HEK293 (cell line): ENCODE data around the gene AKAP17A.

Experiments
- CTCF ChIA-PET: fragments of 350-600 bp; formaldehyde crosslinking; extraction: SDS; loops from one replicate; lab custom pipeline; 2021; ENCODE audit warnings: antibody characterized with exemption; lab: Yijun Ruan, JAX
- POLR2A ChIA-PET: fragments of 300-600 bp; formaldehyde crosslinking; extraction: SDS; loops from one replicate; lab custom pipeline; 2020; ENCODE audit warnings: antibody characterized with exemption, inconsistent platforms; lab: Yijun Ruan, JAX
- H3K27ac ChIP-seq: fragments of 200-500 bp; sonication (Bioruptor generic); 2 replicates; pipeline ENCODE4 v1.5.1; 2014; ENCODE audit warnings: low read depth, low read length, control low read depth, inconsistent platforms; ENCODE audit errors: extremely low read depth
- H3K36me3 ChIP-seq, 2 experiments: fragments of 200-500 bp in 1 of 2; sonication (Bioruptor generic) in 1 of 2; 1 replicate in 1 of 2; 2 replicates in 1 of 2; pipeline ENCODE4 v1.5.1; 2014 to 2017; ENCODE audit warnings: inconsistent platforms in 2 of 2, low read length in 2 of 2; ENCODE audit not compliant: control insufficient read depth in 2 of 2, insufficient read depth in 1 of 2
- H3K4me1 ChIP-seq: fragments of 200-500 bp; sonication (Bioruptor generic); 2 replicates; pipeline ENCODE4 v1.5.1; 2014; ENCODE audit warnings: mild to moderate bottlenecking, low read length, inconsistent platforms; ENCODE audit not compliant: control insufficient read depth, insufficient read depth
- H3K4me3 ChIP-seq: 2 replicates; pipeline ENCODE4 v1.5.1; 2011; ENCODE audit warnings: low read depth, mild to moderate bottlenecking, control low read depth, low read length, moderate library complexity
- H3K9me3 ChIP-seq: fragments of 200-500 bp; sonication (Bioruptor generic); 2 replicates; pipeline ENCODE4 v1.5.1; 2014; ENCODE audit warnings: low read depth, low read length, inconsistent platforms; ENCODE audit not compliant: control insufficient read depth, insufficient read depth
- BCL11A ChIP-seq: fragments of 450-650 bp; formaldehyde crosslinking; IDR thresholded peaks from 2 replicates; pipeline ENCODE4 v1.5.1; 2016; ENCODE audit warnings: low read depth, missing biosample characterization, missing genetic modification characterization
- MZF1 ChIP-seq: fragments of 450-650 bp; formaldehyde crosslinking; IDR thresholded peaks from 2 replicates; pipeline ENCODE4 v1.5.1; 2017; ENCODE audit warnings: missing biosample characterization, missing genetic modification characterization, borderline replicate concordance
- OVOL3 ChIP-seq: fragments of 450-650 bp; formaldehyde crosslinking; IDR thresholded peaks from 2 replicates; pipeline ENCODE4 v1.5.1; 2016; ENCODE audit warnings: missing biosample characterization, missing genetic modification characterization
- SP2 ChIP-seq: fragments of 450-650 bp; formaldehyde crosslinking; IDR thresholded peaks from 2 replicates; pipeline ENCODE4 v1.5.1; 2016; ENCODE audit warnings: missing biosample characterization, missing genetic modification characterization
- ZNF157 ChIP-seq: fragments of 450-650 bp; formaldehyde crosslinking; IDR thresholded peaks from 2 replicates; pipeline ENCODE4 v1.5.1; 2016; ENCODE audit warnings: missing biosample characterization, missing genetic modification characterization
- ZNF366 ChIP-seq: fragments of 450-650 bp; formaldehyde crosslinking; conservative IDR thresholded peaks from 2 replicates; pipeline ENCODE4 v1.5.1; 2016; ENCODE audit warnings: missing biosample characterization, missing genetic modification characterization
- ZNF48 ChIP-seq: fragments of 450-650 bp; formaldehyde crosslinking; IDR thresholded peaks from 2 replicates; pipeline ENCODE4 v1.5.1; 2016; ENCODE audit warnings: missing biosample characterization, missing genetic modification characterization
- ZNF555 ChIP-seq: fragments of 450-650 bp; formaldehyde crosslinking; conservative IDR thresholded peaks from 2 replicates; pipeline ENCODE4 v1.5.1; 2017; ENCODE audit warnings: missing biosample characterization, mild to moderate bottlenecking, missing genetic modification characterization, inconsistent platforms
- ZNF768 ChIP-seq: fragments of 450-650 bp; formaldehyde crosslinking; IDR thresholded peaks from 2 replicates; pipeline ENCODE4 v1.5.1; 2018; ENCODE audit warnings: missing biosample characterization, mild to moderate bottlenecking, missing genetic modification characterization
- TF ChIP-seq, protein P1 (sequence below): fragments of 450-650 bp; formaldehyde crosslinking; IDR thresholded peaks from 2 replicates; pipeline ENCODE4 v1.5.1; 2016; ENCODE audit warnings: missing biosample characterization, missing genetic modification characterization
- TF ChIP-seq, protein P2 (sequence below): fragments of 450-650 bp; formaldehyde crosslinking; IDR thresholded peaks from 2 replicates; pipeline ENCODE4 v1.5.1; 2016; ENCODE audit warnings: missing biosample characterization, missing genetic modification characterization, borderline replicate concordance
- TF ChIP-seq, protein P3 (sequence below): fragments of 450-650 bp; formaldehyde crosslinking; IDR thresholded peaks from 2 replicates; pipeline ENCODE4 v1.5.0; 2017; ENCODE audit warnings: missing biosample characterization, missing genetic modification characterization, borderline replicate concordance
- TF ChIP-seq, protein P4 (sequence below): fragments of 450-650 bp; formaldehyde crosslinking; IDR thresholded peaks from 2 replicates; pipeline ENCODE4 v1.5.1; 2016; ENCODE audit warnings: missing biosample characterization, missing genetic modification characterization
- TF ChIP-seq, protein P5 (sequence below): fragments of 450-650 bp; IDR thresholded peaks from 2 replicates; pipeline ENCODE4 v1.5.1; 2018; ENCODE audit warnings: missing biosample characterization, mild to moderate bottlenecking, missing genetic modification characterization
- TF ChIP-seq, protein P6 (sequence below): fragments of 450-650 bp; formaldehyde crosslinking; IDR thresholded peaks from 2 replicates; pipeline ENCODE4 v1.5.1; 2017; ENCODE audit warnings: missing biosample characterization, mild to moderate bottlenecking, missing genetic modification characterization, moderate library complexity

Gene AKAP17A

DNA sequence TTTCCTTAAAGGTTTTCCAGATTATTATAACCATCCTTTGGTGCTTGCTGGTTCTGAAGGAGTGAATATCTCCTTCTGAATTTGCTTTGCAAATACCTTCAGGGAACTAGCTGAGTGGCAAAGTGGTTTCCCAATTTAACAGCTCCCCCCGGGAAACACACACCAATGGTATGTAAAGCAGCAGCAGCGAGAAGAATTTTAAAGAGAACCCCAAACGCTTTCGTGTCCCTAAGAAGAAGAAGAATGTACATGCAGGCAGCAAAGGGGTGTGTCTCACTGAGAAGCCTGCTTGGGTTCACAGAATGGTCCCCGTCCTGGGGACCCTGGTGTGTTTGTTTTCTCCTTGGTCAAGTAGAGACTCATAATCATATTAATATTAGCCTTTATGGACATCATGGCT, 4.2 kb upstream of the AKAP17A start:
- Histone ChIP-seq H3K4me1 (no peaks in the 10 kb centered on the region), H3K27ac (no peak overlapping the region), H3K9me3 (no peaks in the 10 kb centered on the region), H3K4me3 (no peak overlapping the region), H3K36me3 (no peaks in the 10 kb centered on the region)
- ChIA-PET POLR2A (no interaction called here), CTCF (no interaction called here)
- TF ChIP-seq OVOL3 (tag by site-specific recombination) (no peak), ZNF48 (tag by site-specific recombination) (no peak), ZNF555 (no peak), BCL11A (no peak), ZNF157 (tag by site-specific recombination) (no peak), MZF1 (tag by site-specific recombination) (no peak), SP2 (no peak), ZNF366 (tag by site-specific recombination) (no peak), ZNF768 (no peak)
- TF ChIP-seq, protein P1, sequence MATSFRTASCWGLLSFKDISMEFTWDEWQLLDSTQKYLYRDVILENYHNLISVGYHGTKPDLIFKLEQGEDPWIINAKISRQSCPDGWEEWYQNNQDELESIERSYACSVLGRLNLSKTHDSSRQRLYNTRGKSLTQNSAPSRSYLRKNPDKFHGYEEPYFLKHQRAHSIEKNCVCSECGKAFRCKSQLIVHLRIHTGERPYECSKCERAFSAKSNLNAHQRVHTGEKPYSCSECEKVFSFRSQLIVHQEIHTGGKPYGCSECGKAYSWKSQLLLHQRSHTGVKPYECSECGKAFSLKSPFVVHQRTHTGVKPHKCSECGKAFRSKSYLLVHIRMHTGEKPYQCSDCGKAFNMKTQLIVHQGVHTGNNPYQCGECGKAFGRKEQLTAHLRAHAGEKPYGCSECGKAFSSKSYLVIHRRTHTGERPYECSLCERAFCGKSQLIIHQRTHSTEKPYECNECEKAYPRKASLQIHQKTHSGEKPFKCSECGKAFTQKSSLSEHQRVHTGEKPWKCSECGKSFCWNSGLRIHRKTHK (tag by site-specific recombination): no peak
- TF ChIP-seq, protein P2, sequence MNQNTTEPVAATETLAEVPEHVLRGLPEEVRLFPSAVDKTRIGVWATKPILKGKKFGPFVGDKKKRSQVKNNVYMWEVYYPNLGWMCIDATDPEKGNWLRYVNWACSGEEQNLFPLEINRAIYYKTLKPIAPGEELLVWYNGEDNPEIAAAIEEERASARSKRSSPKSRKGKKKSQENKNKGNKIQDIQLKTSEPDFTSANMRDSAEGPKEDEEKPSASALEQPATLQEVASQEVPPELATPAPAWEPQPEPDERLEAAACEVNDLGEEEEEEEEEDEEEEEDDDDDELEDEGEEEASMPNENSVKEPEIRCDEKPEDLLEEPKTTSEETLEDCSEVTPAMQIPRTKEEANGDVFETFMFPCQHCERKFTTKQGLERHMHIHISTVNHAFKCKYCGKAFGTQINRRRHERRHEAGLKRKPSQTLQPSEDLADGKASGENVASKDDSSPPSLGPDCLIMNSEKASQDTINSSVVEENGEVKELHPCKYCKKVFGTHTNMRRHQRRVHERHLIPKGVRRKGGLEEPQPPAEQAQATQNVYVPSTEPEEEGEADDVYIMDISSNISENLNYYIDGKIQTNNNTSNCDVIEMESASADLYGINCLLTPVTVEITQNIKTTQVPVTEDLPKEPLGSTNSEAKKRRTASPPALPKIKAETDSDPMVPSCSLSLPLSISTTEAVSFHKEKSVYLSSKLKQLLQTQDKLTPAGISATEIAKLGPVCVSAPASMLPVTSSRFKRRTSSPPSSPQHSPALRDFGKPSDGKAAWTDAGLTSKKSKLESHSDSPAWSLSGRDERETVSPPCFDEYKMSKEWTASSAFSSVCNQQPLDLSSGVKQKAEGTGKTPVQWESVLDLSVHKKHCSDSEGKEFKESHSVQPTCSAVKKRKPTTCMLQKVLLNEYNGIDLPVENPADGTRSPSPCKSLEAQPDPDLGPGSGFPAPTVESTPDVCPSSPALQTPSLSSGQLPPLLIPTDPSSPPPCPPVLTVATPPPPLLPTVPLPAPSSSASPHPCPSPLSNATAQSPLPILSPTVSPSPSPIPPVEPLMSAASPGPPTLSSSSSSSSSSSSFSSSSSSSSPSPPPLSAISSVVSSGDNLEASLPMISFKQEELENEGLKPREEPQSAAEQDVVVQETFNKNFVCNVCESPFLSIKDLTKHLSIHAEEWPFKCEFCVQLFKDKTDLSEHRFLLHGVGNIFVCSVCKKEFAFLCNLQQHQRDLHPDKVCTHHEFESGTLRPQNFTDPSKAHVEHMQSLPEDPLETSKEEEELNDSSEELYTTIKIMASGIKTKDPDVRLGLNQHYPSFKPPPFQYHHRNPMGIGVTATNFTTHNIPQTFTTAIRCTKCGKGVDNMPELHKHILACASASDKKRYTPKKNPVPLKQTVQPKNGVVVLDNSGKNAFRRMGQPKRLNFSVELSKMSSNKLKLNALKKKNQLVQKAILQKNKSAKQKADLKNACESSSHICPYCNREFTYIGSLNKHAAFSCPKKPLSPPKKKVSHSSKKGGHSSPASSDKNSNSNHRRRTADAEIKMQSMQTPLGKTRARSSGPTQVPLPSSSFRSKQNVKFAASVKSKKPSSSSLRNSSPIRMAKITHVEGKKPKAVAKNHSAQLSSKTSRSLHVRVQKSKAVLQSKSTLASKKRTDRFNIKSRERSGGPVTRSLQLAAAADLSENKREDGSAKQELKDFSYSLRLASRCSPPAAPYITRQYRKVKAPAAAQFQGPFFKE: no peak
- TF ChIP-seq, protein P3, sequence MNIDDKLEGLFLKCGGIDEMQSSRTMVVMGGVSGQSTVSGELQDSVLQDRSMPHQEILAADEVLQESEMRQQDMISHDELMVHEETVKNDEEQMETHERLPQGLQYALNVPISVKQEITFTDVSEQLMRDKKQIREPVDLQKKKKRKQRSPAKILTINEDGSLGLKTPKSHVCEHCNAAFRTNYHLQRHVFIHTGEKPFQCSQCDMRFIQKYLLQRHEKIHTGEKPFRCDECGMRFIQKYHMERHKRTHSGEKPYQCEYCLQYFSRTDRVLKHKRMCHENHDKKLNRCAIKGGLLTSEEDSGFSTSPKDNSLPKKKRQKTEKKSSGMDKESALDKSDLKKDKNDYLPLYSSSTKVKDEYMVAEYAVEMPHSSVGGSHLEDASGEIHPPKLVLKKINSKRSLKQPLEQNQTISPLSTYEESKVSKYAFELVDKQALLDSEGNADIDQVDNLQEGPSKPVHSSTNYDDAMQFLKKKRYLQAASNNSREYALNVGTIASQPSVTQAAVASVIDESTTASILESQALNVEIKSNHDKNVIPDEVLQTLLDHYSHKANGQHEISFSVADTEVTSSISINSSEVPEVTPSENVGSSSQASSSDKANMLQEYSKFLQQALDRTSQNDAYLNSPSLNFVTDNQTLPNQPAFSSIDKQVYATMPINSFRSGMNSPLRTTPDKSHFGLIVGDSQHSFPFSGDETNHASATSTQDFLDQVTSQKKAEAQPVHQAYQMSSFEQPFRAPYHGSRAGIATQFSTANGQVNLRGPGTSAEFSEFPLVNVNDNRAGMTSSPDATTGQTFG (tag by site-specific recombination): no peak
- TF ChIP-seq, protein P4, sequence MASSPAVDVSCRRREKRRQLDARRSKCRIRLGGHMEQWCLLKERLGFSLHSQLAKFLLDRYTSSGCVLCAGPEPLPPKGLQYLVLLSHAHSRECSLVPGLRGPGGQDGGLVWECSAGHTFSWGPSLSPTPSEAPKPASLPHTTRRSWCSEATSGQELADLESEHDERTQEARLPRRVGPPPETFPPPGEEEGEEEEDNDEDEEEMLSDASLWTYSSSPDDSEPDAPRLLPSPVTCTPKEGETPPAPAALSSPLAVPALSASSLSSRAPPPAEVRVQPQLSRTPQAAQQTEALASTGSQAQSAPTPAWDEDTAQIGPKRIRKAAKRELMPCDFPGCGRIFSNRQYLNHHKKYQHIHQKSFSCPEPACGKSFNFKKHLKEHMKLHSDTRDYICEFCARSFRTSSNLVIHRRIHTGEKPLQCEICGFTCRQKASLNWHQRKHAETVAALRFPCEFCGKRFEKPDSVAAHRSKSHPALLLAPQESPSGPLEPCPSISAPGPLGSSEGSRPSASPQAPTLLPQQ (tag by site-specific recombination): no peak
- TF ChIP-seq, protein P5, sequence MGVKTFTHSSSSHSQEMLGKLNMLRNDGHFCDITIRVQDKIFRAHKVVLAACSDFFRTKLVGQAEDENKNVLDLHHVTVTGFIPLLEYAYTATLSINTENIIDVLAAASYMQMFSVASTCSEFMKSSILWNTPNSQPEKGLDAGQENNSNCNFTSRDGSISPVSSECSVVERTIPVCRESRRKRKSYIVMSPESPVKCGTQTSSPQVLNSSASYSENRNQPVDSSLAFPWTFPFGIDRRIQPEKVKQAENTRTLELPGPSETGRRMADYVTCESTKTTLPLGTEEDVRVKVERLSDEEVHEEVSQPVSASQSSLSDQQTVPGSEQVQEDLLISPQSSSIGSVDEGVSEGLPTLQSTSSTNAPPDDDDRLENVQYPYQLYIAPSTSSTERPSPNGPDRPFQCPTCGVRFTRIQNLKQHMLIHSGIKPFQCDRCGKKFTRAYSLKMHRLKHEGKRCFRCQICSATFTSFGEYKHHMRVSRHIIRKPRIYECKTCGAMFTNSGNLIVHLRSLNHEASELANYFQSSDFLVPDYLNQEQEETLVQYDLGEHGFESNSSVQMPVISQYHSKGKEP (tag by site-specific recombination): no peak
- TF ChIP-seq, protein P6, sequence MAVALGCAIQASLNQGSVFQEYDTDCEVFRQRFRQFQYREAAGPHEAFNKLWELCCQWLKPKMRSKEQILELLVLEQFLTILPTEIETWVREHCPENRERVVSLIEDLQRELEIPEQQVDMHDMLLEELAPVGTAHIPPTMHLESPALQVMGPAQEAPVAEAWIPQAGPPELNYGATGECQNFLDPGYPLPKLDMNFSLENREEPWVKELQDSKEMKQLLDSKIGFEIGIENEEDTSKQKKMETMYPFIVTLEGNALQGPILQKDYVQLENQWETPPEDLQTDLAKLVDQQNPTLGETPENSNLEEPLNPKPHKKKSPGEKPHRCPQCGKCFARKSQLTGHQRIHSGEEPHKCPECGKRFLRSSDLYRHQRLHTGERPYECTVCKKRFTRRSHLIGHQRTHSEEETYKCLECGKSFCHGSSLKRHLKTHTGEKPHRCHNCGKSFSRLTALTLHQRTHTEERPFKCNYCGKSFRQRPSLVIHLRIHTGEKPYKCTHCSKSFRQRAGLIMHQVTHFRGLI (tag by site-specific recombination): no peak
